HTERT RPE-1 (cell line): ENCODE measurements around the gene HAUS6.
"Not testable (repeated sequence)": the region's sequence is repeated elsewhere in the genome, so short reads cannot be mapped to it uniquely, and the experiment has no call there.

Experiments used
- in situ Hi-C: fragments of 300-500 bp; cut with MboI; formaldehyde crosslinking; loops from 4 replicates; pipeline ENCODE4 v1.14.3; 2020; ENCODE audit warnings: low sequenced_read_pairs

The HAUS6 gene

GRCh38 chr9:19036611-19037010 is 66.1 kb downstream of the HAUS6 start:
- in situ Hi-C loops = no loop called here

GRCh38 chr9:19033015-19033414 is 69.7 kb downstream of the HAUS6 start, which contains the start of gene SAXO1:
Gene SAXO1, minus strand, starts transcription at chr9:19033209. Its CDS starts 301 bp downstream, at chr9:19032908.
- in situ Hi-C loops = no loop called here

GRCh38 chr9:19032406-19032805 is 70.3 kb downstream of the HAUS6 start:
- in situ Hi-C loops = no loop called here

GRCh38 chr9:19030899-19031298 is 71.8 kb downstream of the HAUS6 start:
- in situ Hi-C loops = no loop called here

GRCh38 chr9:19028835-19029451 is 73.8 kb downstream of the HAUS6 start:
- in situ Hi-C loops = no loop called here

GRCh38 chr9:19027825-19028224 is 74.9 kb downstream of the HAUS6 start:
- in situ Hi-C loops = no loop called here

- in situ Hi-C loops = no loop called here
These were observed 76.3 kb downstream of the HAUS6 start for GRCh38 chr9:19026375-19026774.

GRCh38 chr9:19023078-19023477 is 79.6 kb downstream of the HAUS6 start:
- in situ Hi-C loops = no loop called here

- in situ Hi-C loops = no loop called here
These were observed 80.5 kb downstream of the HAUS6 start for GRCh38 chr9:19022206-19022605.

- in situ Hi-C loops = not testable (repeated sequence)
These were observed 81.1 kb downstream of the HAUS6 start for GRCh38 chr9:19021649-19022048.

GRCh38 chr9:19020886-19021455 is 81.7 kb downstream of the HAUS6 start:
- in situ Hi-C loops = no loop called here

GRCh38 chr9:19018201-19018600 is 84.5 kb downstream of the HAUS6 start:
- in situ Hi-C loops = no loop called here

GRCh38 chr9:19009391-19009965 is 93.2 kb downstream of the HAUS6 start:
- in situ Hi-C loops = no loop called here
